ENCODE data around the gene TAF4B. TPM values are rescaled to one million over a fixed set of nuclear protein-coding genes. Genes with fewer than 3 reads are reported as not detected.

The TAF4B gene
- polyA plus RNA-seq, 1 of the 3 experiments (the other 2 are of a cell fraction) = 1.3 TPM

- Histone ChIP-seq H3K9ac (no peak overlapping the region), H4K20me1 (ENCODE audit: insufficient read depth) (no peaks in the 10 kb centered on the region), H3F3A (replicated peaks; ENCODE audit: insufficient read depth) (no peaks in the 10 kb centered on the region), H3K36me3 (replicated peaks in 1 of 2; ENCODE audit: control insufficient read depth in 1 of 2, insufficient read depth in 2 of 2, low read length in 1 of 2) (no peaks in the 10 kb centered on the region), H3K9me3 (peaks cover 8% of the 10 kb centered on the region; the same call in 1 of the 2 replicates), H3K27ac (ENCODE audit: low read depth in 2 of 2, low read length in 1 of 2) (no peak overlapping the region), H3K27me3 (ENCODE audit: insufficient read depth) (no peaks in the 10 kb centered on the region), H3K79me2 (ENCODE audit: insufficient read depth) (no peaks in the 10 kb centered on the region; the same call in 1 of the 2 replicates), H3K4me2 (no peak overlapping the region), H3K4me1 (ENCODE audit: control insufficient read depth in 1 of 2, insufficient read depth in 2 of 2, low read depth in 1 of 2, low read length in 1 of 2) (no peaks in the 10 kb centered on the region), H3K4me3 (ENCODE audit: low read depth in 2 of 2, low read length in 1 of 2) (no peak overlapping the region), H3K9me2 (no peaks in the 10 kb centered on the region), H2AFZ (ENCODE audit: low read depth) (no peak overlapping the region)
- DNase-seq = no peak
- ChIA-PET CTCF (interaction anchor here (1.1 kb wide), 1 partner anchor 43 kb away, joined by 3 read pairs; no protein-coding TSS in a partner anchor), POLR2A (no interaction called here)
- TF ChIP-seq NFIC (IDR thresholded peaks at IDR 0.05; ENCODE audit: borderline replicate concordance) (no peak), FOXM1 (IDR thresholded peaks at IDR 0.05; ENCODE audit: low read depth) (no peak), EZH2phosphoT487 (IDR thresholded peaks at IDR 0.05; ENCODE audit: borderline replicate concordance, low read depth) (no peak), SMC3 (IDR thresholded peaks at IDR 0.05; ENCODE audit: low read depth, low read length) (no peak), MAX (IDR thresholded peaks at IDR 0.05; ENCODE audit: low read depth) (no peak), FOXJ3 (CRISPR knock-in tag; IDR thresholded peaks at IDR 0.05) (no peak), YY1 (IDR thresholded peaks at IDR 0.05; ENCODE audit: low read depth) (no peak), MEF2A (IDR thresholded peaks at IDR 0.05; ENCODE audit: borderline replicate concordance, low read depth) (no peak), SIN3A (IDR thresholded peaks at IDR 0.05; ENCODE audit: borderline replicate concordance, low read depth, low read length) (no peak), RFX5 (IDR thresholded peaks at IDR 0.05; ENCODE audit: low read length) (no peak), FOSL2 (IDR thresholded peaks at IDR 0.05; ENCODE audit: borderline replicate concordance, low read depth) (no peak), RXRA (IDR thresholded peaks at IDR 0.05; ENCODE audit: borderline replicate concordance, low read depth) (no peak), NRF1 (IDR thresholded peaks at IDR 0.05; ENCODE audit: low read depth, low read length) (no peak)
- TF ChIP-seq, protein P1, sequence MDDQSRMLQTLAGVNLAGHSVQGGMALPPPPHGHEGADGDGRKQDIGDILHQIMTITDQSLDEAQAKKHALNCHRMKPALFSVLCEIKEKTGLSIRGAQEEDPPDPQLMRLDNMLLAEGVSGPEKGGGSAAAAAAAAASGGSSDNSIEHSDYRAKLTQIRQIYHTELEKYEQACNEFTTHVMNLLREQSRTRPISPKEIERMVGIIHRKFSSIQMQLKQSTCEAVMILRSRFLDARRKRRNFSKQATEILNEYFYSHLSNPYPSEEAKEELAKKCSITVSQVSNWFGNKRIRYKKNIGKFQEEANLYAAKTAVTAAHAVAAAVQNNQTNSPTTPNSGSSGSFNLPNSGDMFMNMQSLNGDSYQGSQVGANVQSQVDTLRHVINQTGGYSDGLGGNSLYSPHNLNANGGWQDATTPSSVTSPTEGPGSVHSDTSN (IDR thresholded peaks at IDR 0.05) = no peak
- TF ChIP-seq, protein P2, sequence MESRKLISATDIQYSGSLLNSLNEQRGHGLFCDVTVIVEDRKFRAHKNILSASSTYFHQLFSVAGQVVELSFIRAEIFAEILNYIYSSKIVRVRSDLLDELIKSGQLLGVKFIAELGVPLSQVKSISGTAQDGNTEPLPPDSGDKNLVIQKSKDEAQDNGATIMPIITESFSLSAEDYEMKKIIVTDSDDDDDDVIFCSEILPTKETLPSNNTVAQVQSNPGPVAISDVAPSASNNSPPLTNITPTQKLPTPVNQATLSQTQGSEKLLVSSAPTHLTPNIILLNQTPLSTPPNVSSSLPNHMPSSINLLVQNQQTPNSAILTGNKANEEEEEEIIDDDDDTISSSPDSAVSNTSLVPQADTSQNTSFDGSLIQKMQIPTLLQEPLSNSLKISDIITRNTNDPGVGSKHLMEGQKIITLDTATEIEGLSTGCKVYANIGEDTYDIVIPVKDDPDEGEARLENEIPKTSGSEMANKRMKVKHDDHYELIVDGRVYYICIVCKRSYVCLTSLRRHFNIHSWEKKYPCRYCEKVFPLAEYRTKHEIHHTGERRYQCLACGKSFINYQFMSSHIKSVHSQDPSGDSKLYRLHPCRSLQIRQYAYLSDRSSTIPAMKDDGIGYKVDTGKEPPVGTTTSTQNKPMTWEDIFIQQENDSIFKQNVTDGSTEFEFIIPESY (IDR thresholded peaks at IDR 0.05; ENCODE audit: borderline replicate concordance, low read depth) = no peak
- TF ChIP-seq, protein P3, sequence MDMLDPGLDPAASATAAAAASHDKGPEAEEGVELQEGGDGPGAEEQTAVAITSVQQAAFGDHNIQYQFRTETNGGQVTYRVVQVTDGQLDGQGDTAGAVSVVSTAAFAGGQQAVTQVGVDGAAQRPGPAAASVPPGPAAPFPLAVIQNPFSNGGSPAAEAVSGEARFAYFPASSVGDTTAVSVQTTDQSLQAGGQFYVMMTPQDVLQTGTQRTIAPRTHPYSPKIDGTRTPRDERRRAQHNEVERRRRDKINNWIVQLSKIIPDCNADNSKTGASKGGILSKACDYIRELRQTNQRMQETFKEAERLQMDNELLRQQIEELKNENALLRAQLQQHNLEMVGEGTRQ (IDR thresholded peaks at IDR 0.05; ENCODE audit: borderline replicate concordance, low read depth, low read length) = no peak
These were observed 124.7 kb downstream of the TAF4B start for GRCh38 chr18:26350961-26351360.

Measured in SK-N-SH (cell line).